HepG2 (cell line): ENCODE results near the gene TIA1. TPM values are rescaled to one million over a fixed set of nuclear protein-coding genes. Genes with fewer than 3 reads are reported as not detected.
A peak's percentile ranks its signal among the peaks of the same experiment; 100 is the strongest.

ENCODE experiments used
- ATF2 ChIP-seq: sonication (generic); formaldehyde crosslinking; IDR thresholded peaks from 2 replicates; pipeline ENCODE4 v1.4.0; 2020; ENCODE audit warnings: missing genetic modification reagents
- ATF7-NPFF ChIP-seq: sonication (generic); formaldehyde crosslinking; IDR thresholded peaks from 2 replicates; pipeline ENCODE4 v1.8.1; 2023; ENCODE audit warnings: mild to moderate bottlenecking, low read depth, missing genetic modification reagents, moderate library complexity
- BRCA1 ChIP-seq: sonication (generic); formaldehyde crosslinking; IDR thresholded peaks from 2 replicates; pipeline ENCODE4 v1.4.0; 2020; ENCODE audit warnings: missing genetic modification reagents
- CCDC6 ChIP-seq: sonication (generic); formaldehyde crosslinking; IDR thresholded peaks from 2 replicates; pipeline ENCODE4 v1.8.1; 2022; ENCODE audit warnings: mild to moderate bottlenecking, missing genetic modification reagents, moderate library complexity
- CENPX ChIP-seq: sonication (generic); formaldehyde crosslinking; IDR thresholded peaks from 2 replicates; pipeline ENCODE4 v1.9.0; 2021; ENCODE audit warnings: mild to moderate bottlenecking, missing genetic modification reagents, moderate library complexity
- CHCHD3 ChIP-seq: sonication (generic); formaldehyde crosslinking; IDR thresholded peaks from 2 replicates; pipeline ENCODE4 v1.8.0; 2022; ENCODE audit warnings: mild to moderate bottlenecking, missing genetic modification reagents, moderate library complexity
- ERF ChIP-seq: IDR thresholded peaks from 2 replicates; pipeline ENCODE4 v1.6.1; 2018; ENCODE audit warnings: missing biosample characterization, missing genetic modification reagents
- IKZF1 ChIP-seq: fragments of 450-650 bp; IDR thresholded peaks from 2 replicates; pipeline ENCODE4 v1.7.1; 2016
- MAX ChIP-seq: IDR thresholded peaks from 2 replicates; pipeline ENCODE4 v1.6.1; 2012; ENCODE audit warnings: inconsistent platforms
- MBD4 ChIP-seq: IDR thresholded peaks from 2 replicates; pipeline ENCODE4 v1.6.1; 2012; ENCODE audit warnings: low read length, inconsistent platforms, borderline replicate concordance
- POGZ ChIP-seq: sonication (generic); formaldehyde crosslinking; IDR thresholded peaks from 2 replicates; pipeline ENCODE4 v1.4.0; 2020; ENCODE audit warnings: mild to moderate bottlenecking, missing genetic modification reagents
- PRMT3 ChIP-seq: sonication (generic); formaldehyde crosslinking; IDR thresholded peaks from 2 replicates; pipeline ENCODE4 v1.8.1; 2022; ENCODE audit warnings: low read depth, mild to moderate bottlenecking, moderate library complexity, missing genetic modification reagents, borderline replicate concordance
- SOX6 ChIP-seq, 2 experiments: fragments of 450-650 bp in 1 of 2; sonication (generic) in 1 of 2; formaldehyde crosslinking in 1 of 2; IDR thresholded peaks; 2 replicates each; pipeline versions ENCODE4 v1.4.0 to v1.6.1; 2017 to 2020; ENCODE audit warnings: antibody characterized with exemption in 1 of 2, mild to moderate bottlenecking in 1 of 2, missing genetic modification reagents in 1 of 2
- TGIF2 ChIP-seq: IDR thresholded peaks from 2 replicates; pipeline ENCODE4 v1.6.1; 2016; ENCODE audit warnings: control low read depth, missing compliant biosample characterization
- YEATS4 ChIP-seq: sonication (generic); formaldehyde crosslinking; IDR thresholded peaks from 2 replicates; pipeline ENCODE4 v1.4.0; 2020; ENCODE audit warnings: missing genetic modification reagents, borderline replicate concordance
- ZNF121 ChIP-seq: sonication (generic); formaldehyde crosslinking; IDR thresholded peaks from 2 replicates; pipeline ENCODE4 v1.5.0; 2020; ENCODE audit warnings: mild to moderate bottlenecking, missing genetic modification reagents
- ZNF136 ChIP-seq: sonication (generic); formaldehyde crosslinking; IDR thresholded peaks from 2 replicates; pipeline ENCODE4 v1.8.1; 2022; ENCODE audit warnings: low read depth, mild to moderate bottlenecking, moderate library complexity, missing genetic modification reagents
- ZNF143 ChIP-seq: sonication (generic); formaldehyde crosslinking; IDR thresholded peaks from 2 replicates; pipeline ENCODE4 v1.4.0; 2020; ENCODE audit warnings: missing genetic modification reagents
- ZNF496 ChIP-seq: sonication (generic); formaldehyde crosslinking; IDR thresholded peaks from 2 replicates; pipeline ENCODE4 v1.8.1; 2023; ENCODE audit warnings: mild to moderate bottlenecking, moderate library complexity, missing genetic modification reagents; ENCODE audit not compliant: insufficient replicate concordance
- ZNF597 ChIP-seq: sonication (generic); formaldehyde crosslinking; IDR thresholded peaks from 2 replicates; pipeline ENCODE4 v1.5.0; 2020; ENCODE audit warnings: missing genetic modification reagents
- ZNF713 ChIP-seq: sonication (generic); formaldehyde crosslinking; IDR thresholded peaks from 2 replicates; pipeline ENCODE4 v1.4.0; 2020; ENCODE audit warnings: mild to moderate bottlenecking, missing genetic modification reagents
- ZNF766 ChIP-seq: sonication (generic); formaldehyde crosslinking; IDR thresholded peaks from 2 replicates; pipeline ENCODE4 v1.5.0; 2020; ENCODE audit warnings: missing genetic modification reagents, borderline replicate concordance
- ZNF775 ChIP-seq: sonication (generic); formaldehyde crosslinking; IDR thresholded peaks from 2 replicates; pipeline ENCODE4 v1.4.0; 2020; ENCODE audit warnings: missing genetic modification reagents, mild to moderate bottlenecking, moderate library complexity, borderline replicate concordance
- ZSCAN29 ChIP-seq: sonication (generic); formaldehyde crosslinking; conservative IDR thresholded peaks from 2 replicates; pipeline ENCODE4 v1.4.0; 2020; ENCODE audit warnings: mild to moderate bottlenecking, missing genetic modification reagents
- ZSCAN9 ChIP-seq: IDR thresholded peaks from 2 replicates; pipeline ENCODE4 v1.6.1; 2016; ENCODE audit warnings: borderline replicate concordance
- ZXDC ChIP-seq: sonication (generic); formaldehyde crosslinking; IDR thresholded peaks from 2 replicates; pipeline ENCODE4 v1.5.0; 2020; ENCODE audit warnings: mild to moderate bottlenecking, missing genetic modification reagents
- polyA plus RNA-seq, 8 experiments: library from polyadenylated mRNA; depleted of rRNA in 3 of 8; stranded (reverse) in 7 of 8; unstranded in 1 of 8; fragments of >200 nt; fragmentation: Illumina TruSeq in 4 of 8; extraction: Trizol in 4 of 8; gene quantifications; 2 replicates each; pipeline versions ENCODE4 v1.2.1 to v1.2.3, GENCODE V29; 2011 to 2016; ENCODE audit warnings: low read depth in 4 of 8, missing spikeins in 1 of 8, mixed read lengths in 1 of 8; ENCODE audit not compliant: insufficient read depth in 1 of 8
- total RNA-seq, 5 experiments: library from RNA; depleted of rRNA; stranded (reverse); fragments of >200 nt; fragmentation: Illumina TruSeq; extraction: Trizol; gene quantifications; 2 replicates each; pipeline ENCODE4 v1.2.3, GENCODE V29; 2016; ENCODE audit warnings: low read depth in 1 of 5

Gene TIA1
- total and polyA plus RNA-seq, 2 of the 13 experiments (the other 11 are each of a cell fraction or from before 2014, with no cell fraction given): 209 to 319 TPM

- TF ChIP-seq ATF2 (CRISPR knock-in tag): no peak
- TF ChIP-seq CCDC6: no peak
- no peak for TF ChIP-seq SOX6 (IDR thresholded peaks at IDR 0.05)
- no peak for TF ChIP-seq SOX6 (CRISPR knock-in tag; IDR thresholded peaks at IDR 0.05)
- TF ChIP-seq ZNF766 (CRISPR knock-in tag): no peak
- TF ChIP-seq ZSCAN9: no peak
- TF ChIP-seq ZNF136 (CRISPR knock-in tag): no peak
- TF ChIP-seq PRMT3 (CRISPR knock-in tag): no peak
- TF ChIP-seq CHCHD3 (CRISPR knock-in tag): no peak
- TF ChIP-seq MBD4: no peak
- TF ChIP-seq ZNF775 (CRISPR knock-in tag): no peak
- no peak for TF ChIP-seq POGZ (CRISPR knock-in tag)
- TF ChIP-seq ATF7-NPFF (CRISPR knock-in tag): no peak
- no peak for TF ChIP-seq ZNF143 (CRISPR knock-in tag)
- no peak for TF ChIP-seq ERF (CRISPR knock-in tag)
- TF ChIP-seq ZNF496 (CRISPR knock-in tag): no peak
- peak; percentile 6; the same call in 1 of the 2 replicates for TF ChIP-seq TGIF2 (CRISPR knock-in tag)
- no peak for TF ChIP-seq IKZF1
- TF ChIP-seq MAX: no peak
- TF ChIP-seq CENPX (CRISPR knock-in tag): no peak
- TF ChIP-seq BRCA1 (CRISPR knock-in tag): peak; percentile 54; the same call in 1 of the 2 replicates
- TF ChIP-seq ZNF713 (CRISPR knock-in tag): no peak
- TF ChIP-seq ZSCAN29 (CRISPR knock-in tag): 0 out of 2 replicates have a peak, but pooled peaks have one; percentile 10
- TF ChIP-seq ZNF121 (CRISPR knock-in tag): no peak
- no peak for TF ChIP-seq ZNF597 (CRISPR knock-in tag)
- TF ChIP-seq YEATS4 (CRISPR knock-in tag): no peak
- no peak for TF ChIP-seq ZXDC (CRISPR knock-in tag)
Measured at GRCh38 chr2:70247364-70248180, 856 bp downstream of the TIA1 start (continued).
